ENCODE data around the gene KCNJ8.

Gene KCNJ8

DNA sequence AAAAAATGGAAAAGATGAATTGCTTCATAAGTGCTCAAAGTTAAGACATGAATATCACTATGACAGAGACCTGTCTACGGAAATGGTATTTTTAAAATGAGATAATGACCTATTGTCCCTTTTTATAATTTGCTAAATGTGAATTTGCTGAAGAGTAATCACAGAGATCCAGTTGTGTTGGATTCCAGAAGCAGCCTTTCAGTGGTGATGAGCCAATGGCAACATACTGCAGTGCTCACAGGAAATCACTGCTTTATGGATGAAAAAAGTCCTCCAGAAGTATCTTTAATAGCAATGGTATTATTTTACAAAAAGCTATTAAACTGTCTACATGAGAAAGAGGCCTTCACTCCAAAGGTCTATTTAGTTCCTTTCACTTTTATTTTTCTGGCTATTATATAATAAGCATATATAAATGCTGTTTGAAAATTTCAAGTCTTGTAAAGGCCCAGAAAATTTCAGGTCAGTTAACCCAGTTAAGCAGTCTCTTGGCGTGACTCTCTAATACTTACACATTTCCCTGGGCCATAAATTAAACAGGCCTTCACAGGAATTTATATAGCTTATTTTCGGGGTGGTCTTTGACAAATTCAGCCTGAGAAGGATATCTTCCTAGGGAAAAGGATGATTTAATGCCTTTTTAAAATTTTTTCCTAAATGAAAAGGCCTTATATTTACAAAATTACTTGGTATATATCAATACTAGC is 55.4 kb downstream of the KCNJ8 start:
- DNase-seq (ENCODE audit: low read depth in 1 of 2, low spot score in 1 of 2), result no peak

DNA sequence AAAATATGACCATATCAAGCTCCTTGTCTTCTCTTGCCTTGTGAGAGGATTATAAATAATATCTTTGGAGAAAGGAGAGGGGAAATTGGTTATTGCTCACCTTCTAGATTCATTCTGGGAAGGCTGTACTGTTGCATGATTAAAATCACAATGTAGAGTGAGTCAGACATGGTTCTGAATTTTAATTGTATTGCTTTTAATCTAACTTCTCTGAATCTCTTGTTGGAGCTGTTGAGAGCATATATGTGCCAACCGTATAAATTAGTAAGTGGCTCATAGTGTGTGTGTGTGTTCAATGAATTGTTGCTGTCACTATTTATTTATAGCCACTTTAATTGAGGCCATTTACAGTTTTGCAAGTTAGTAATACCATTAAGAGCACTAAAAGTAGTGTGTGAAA is 56.1 kb downstream of the KCNJ8 start:
- TF ChIP-seq POLR2AphosphoS5 (IDR thresholded peaks at IDR 0.05; ENCODE audit: low read depth), result no peak
- TF ChIP-seq SPI1 (IDR thresholded peaks at IDR 0.05; ENCODE audit: borderline replicate concordance, low read depth), result no peak
- TF ChIP-seq GABPA (IDR thresholded peaks at IDR 0.05; ENCODE audit: low read depth), result no peak
- TF ChIP-seq, protein P1, sequence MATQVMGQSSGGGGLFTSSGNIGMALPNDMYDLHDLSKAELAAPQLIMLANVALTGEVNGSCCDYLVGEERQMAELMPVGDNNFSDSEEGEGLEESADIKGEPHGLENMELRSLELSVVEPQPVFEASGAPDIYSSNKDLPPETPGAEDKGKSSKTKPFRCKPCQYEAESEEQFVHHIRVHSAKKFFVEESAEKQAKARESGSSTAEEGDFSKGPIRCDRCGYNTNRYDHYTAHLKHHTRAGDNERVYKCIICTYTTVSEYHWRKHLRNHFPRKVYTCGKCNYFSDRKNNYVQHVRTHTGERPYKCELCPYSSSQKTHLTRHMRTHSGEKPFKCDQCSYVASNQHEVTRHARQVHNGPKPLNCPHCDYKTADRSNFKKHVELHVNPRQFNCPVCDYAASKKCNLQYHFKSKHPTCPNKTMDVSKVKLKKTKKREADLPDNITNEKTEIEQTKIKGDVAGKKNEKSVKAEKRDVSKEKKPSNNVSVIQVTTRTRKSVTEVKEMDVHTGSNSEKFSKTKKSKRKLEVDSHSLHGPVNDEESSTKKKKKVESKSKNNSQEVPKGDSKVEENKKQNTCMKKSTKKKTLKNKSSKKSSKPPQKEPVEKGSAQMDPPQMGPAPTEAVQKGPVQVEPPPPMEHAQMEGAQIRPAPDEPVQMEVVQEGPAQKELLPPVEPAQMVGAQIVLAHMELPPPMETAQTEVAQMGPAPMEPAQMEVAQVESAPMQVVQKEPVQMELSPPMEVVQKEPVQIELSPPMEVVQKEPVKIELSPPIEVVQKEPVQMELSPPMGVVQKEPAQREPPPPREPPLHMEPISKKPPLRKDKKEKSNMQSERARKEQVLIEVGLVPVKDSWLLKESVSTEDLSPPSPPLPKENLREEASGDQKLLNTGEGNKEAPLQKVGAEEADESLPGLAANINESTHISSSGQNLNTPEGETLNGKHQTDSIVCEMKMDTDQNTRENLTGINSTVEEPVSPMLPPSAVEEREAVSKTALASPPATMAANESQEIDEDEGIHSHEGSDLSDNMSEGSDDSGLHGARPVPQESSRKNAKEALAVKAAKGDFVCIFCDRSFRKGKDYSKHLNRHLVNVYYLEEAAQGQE (IDR thresholded peaks at IDR 0.05; ENCODE audit: insufficient replicate concordance, low read depth), result no peak
- TF ChIP-seq, protein P2, sequence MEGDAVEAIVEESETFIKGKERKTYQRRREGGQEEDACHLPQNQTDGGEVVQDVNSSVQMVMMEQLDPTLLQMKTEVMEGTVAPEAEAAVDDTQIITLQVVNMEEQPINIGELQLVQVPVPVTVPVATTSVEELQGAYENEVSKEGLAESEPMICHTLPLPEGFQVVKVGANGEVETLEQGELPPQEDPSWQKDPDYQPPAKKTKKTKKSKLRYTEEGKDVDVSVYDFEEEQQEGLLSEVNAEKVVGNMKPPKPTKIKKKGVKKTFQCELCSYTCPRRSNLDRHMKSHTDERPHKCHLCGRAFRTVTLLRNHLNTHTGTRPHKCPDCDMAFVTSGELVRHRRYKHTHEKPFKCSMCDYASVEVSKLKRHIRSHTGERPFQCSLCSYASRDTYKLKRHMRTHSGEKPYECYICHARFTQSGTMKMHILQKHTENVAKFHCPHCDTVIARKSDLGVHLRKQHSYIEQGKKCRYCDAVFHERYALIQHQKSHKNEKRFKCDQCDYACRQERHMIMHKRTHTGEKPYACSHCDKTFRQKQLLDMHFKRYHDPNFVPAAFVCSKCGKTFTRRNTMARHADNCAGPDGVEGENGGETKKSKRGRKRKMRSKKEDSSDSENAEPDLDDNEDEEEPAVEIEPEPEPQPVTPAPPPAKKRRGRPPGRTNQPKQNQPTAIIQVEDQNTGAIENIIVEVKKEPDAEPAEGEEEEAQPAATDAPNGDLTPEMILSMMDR (IDR thresholded peaks at IDR 0.05; ENCODE audit: insufficient read depth, low read length), result no peak
- Histone ChIP-seq H3K27ac (replicated peaks) (no peak overlapping the region), H3K4me3 (replicated peaks; ENCODE audit: insufficient read depth, low read length) (no peak overlapping the region), H3K27me3 (ENCODE audit: insufficient read depth, poor library complexity, severe bottlenecking) (no peaks in the 10 kb centered on the region)
- no peak for DNase-seq (ENCODE audit: low read depth in 1 of 2, low spot score in 1 of 2)

More for the DNA sequence above, 55.4 kb downstream of the KCNJ8 start:
- no peaks in the 10 kb centered on the region for H3K27me3 ChIP-seq (ENCODE audit: insufficient read depth, poor library complexity, severe bottlenecking)
- no peak overlapping the region for H3K4me3 ChIP-seq (replicated peaks; ENCODE audit: insufficient read depth, low read length)
- TF ChIP-seq, protein P1 (IDR thresholded peaks at IDR 0.05; ENCODE audit: insufficient replicate concordance, low read depth), result no peak
- TF ChIP-seq, protein P2 (IDR thresholded peaks at IDR 0.05; ENCODE audit: insufficient read depth, low read length), result no peak
- TF ChIP-seq GABPA (IDR thresholded peaks at IDR 0.05; ENCODE audit: low read depth), result no peak
- TF ChIP-seq POLR2AphosphoS5 (IDR thresholded peaks at IDR 0.05; ENCODE audit: low read depth), result no peak
- no peak for TF ChIP-seq SPI1 (IDR thresholded peaks at IDR 0.05; ENCODE audit: borderline replicate concordance, low read depth)
- H3K27ac ChIP-seq (replicated peaks), result no peak overlapping the region

DNA sequence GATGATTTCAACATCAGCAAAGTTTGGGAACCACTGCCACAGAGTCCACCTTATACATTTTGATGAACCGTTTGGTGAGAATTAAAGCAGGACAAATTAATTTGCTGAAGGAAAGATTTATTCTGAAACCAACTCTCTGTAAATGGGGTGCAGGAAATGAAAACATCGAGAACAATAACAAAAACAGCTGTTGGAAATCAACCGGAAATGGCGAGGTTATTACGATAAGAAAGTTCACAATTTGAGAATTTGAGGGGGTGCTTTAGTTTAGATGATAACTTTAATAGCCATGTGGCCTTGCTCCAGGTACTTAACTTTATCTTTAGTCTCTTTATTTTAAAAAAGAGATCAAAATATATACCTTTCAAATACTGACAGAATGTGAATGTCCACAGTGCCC is 56.7 kb downstream of the KCNJ8 start:
- DNase-seq (ENCODE audit: low read depth in 1 of 2, low spot score in 1 of 2), result no peak
- Histone ChIP-seq H3K27me3 (ENCODE audit: insufficient read depth, poor library complexity, severe bottlenecking) (no peaks in the 10 kb centered on the region), H3K4me3 (replicated peaks; ENCODE audit: insufficient read depth, low read length) (no peak overlapping the region), H3K27ac (replicated peaks) (no peak overlapping the region)
- TF ChIP-seq SPI1 (IDR thresholded peaks at IDR 0.05; ENCODE audit: borderline replicate concordance, low read depth), result no peak
- TF ChIP-seq POLR2AphosphoS5 (IDR thresholded peaks at IDR 0.05; ENCODE audit: low read depth), result no peak
- no peak for TF ChIP-seq GABPA (IDR thresholded peaks at IDR 0.05; ENCODE audit: low read depth)
- TF ChIP-seq, protein P1 (IDR thresholded peaks at IDR 0.05; ENCODE audit: insufficient replicate concordance, low read depth), result no peak
- TF ChIP-seq, protein P2 (IDR thresholded peaks at IDR 0.05; ENCODE audit: insufficient read depth, low read length), result no peak

All from HL-60 (cell line).